Upper lobe of left lung (tissue), 6 donors: ENCODE measurements around the gene DPYD. TPM values are rescaled to one million over a fixed set of nuclear protein-coding genes. Genes with fewer than 3 reads are reported as not detected.

ENCODE experiments used
- ATAC-seq, 2 donors: fragments of 200-7000 bp; cut with Tn5 transposase; one replicate each; pipeline ENCODE4 v1.9.1; 2022; ENCODE audit warnings: mild to moderate bottlenecking in 2 of 2, moderate library complexity in 2 of 2; ENCODE audit not compliant: low FRiP score in 2 of 2
- DNase-seq, 2 donors: peaks; one replicate each; pipeline ENCODE4 v3.0.0-alpha.2; 2019 to 2020
- H3K27ac ChIP-seq, 4 donors: fragments of 200-600 bp; sonication (generic); one replicate each; pipeline ENCODE4 v1.5.1; 2016 to 2019
- H3K27me3 ChIP-seq, 4 donors: fragments of 200-600 bp; sonication (generic); one replicate each; pipeline ENCODE4 v1.5.1; 2017 to 2019
- H3K36me3 ChIP-seq, 4 donors: fragments of 200-600 bp; sonication (generic); one replicate each; pipeline ENCODE4 v1.5.1; 2016 to 2019
- H3K4me1 ChIP-seq, 4 donors: fragments of 200-600 bp; sonication (generic); one replicate each; pipeline ENCODE4 v1.5.1; 2018 to 2019
- H3K4me3 ChIP-seq, 4 donors: fragments of 200-600 bp; sonication (generic); one replicate each; pipeline ENCODE4 v1.5.1; 2017 to 2019; ENCODE audit warnings: mild to moderate bottlenecking in 2 of 4, moderate library complexity in 1 of 4
- H3K9me3 ChIP-seq, 4 donors: fragments of 200-600 bp; sonication (generic); one replicate each; pipeline ENCODE4 v1.5.1; 2018 to 2019
- CTCF ChIP-seq, 6 experiments: fragments of 450-650 bp in 4 of 6; fragments of 200-600 bp in 2 of 6; sonication (generic) in 2 of 6; IDR thresholded peaks; one replicate each; pipeline ENCODE4 v1.5.1; 2016 to 2019; ENCODE audit warnings: antibody characterized with exemption in 6 of 6
- EP300 ChIP-seq, 4 donors: sonication (generic); formaldehyde crosslinking; IDR thresholded peaks; one replicate each; pipeline ENCODE4 v1.5.1; 2017; ENCODE audit warnings: antibody characterized with exemption in 4 of 4, control low read depth in 2 of 4
- POLR2A ChIP-seq, 4 donors: fragments of 450-650 bp; IDR thresholded peaks; one replicate each; pipeline ENCODE4 v1.5.1; 2016 to 2017; ENCODE audit warnings: antibody characterized with exemption in 4 of 4, mild to moderate bottlenecking in 2 of 4
- POLR2AphosphoS5 ChIP-seq, 2 donors: sonication (generic); formaldehyde crosslinking; IDR thresholded peaks; one replicate each; pipeline ENCODE4 v1.5.1; 2017; ENCODE audit warnings: antibody characterized with exemption in 2 of 2
- WGBS, 2 donors: methylation state at CpG; one replicate each; pipeline ENCODE4 v1.1.5; 2017 to 2018; 5-methylcytosine and 5-hydroxymethylcytosine counted together
- total RNA-seq, 6 donors: library from RNA; depleted of rRNA in 4 of 6; stranded (reverse); fragments of >200 nt in 4 of 6; gene quantifications; one replicate each; pipeline versions ENCODE4 v1.1.0 to v1.2.1, GENCODE V29; 2016 to 2021
- donor health status: DM: no; HTN: no; CAD: no; lungs with moderate emphysema.
- donor health status: DM: no; HTN: yes; CAD: no; lungs with severe emphysema.

DPYD gene
- total RNA-seq, 6 donors from 2014 or later: 60.9 to 106 (median 79.7) TPM

- Histone ChIP-seq H3K36me3 (peaks cover 0 to 5% (median 0%) of the 10 kb centered on the region in 4 donors), H3K27me3 (no peaks in the 10 kb centered on the region), H3K4me3 (no peak overlapping the region), H3K27ac (no peak overlapping the region), H3K9me3 (no peaks in the 10 kb centered on the region), H3K4me1 (no peaks in the 10 kb centered on the region)
- DNase-seq: no peak
- peak; percentile 53 to 85 for ATAC-seq
- WGBS, 2 donors: 96 to 97% methylated on average over 4 of the region's 4 CpGs
- TF ChIP-seq EP300 (IDR thresholded peaks at IDR 0.05): no peak
- TF ChIP-seq POLR2AphosphoS5 (IDR thresholded peaks at IDR 0.05): no peak
- TF ChIP-seq POLR2A (IDR thresholded peaks at IDR 0.05): no peak
- TF ChIP-seq CTCF (IDR thresholded peaks at IDR 0.05): no peak
Measured at GRCh38 chr1:97379387-97380075, 541.3 kb downstream of the DPYD start.

GRCh38 chr1:97378596-97378995, 542.2 kb downstream of the DPYD start:
- no peaks in the 10 kb centered on the region for H3K27me3 ChIP-seq
- no peak overlapping the region for H3K27ac ChIP-seq
- H3K36me3 ChIP-seq: peaks cover 0 to 5% (median 0%) of the 10 kb centered on the region in 4 donors
- TF ChIP-seq POLR2AphosphoS5 (IDR thresholded peaks at IDR 0.05) (no peak), CTCF (IDR thresholded peaks at IDR 0.05) (no peak), EP300 (IDR thresholded peaks at IDR 0.05) (no peak), POLR2A (IDR thresholded peaks at IDR 0.05) (no peak)
- WGBS, 2 donors: 96 to 97% methylated on average over 3 of the region's 3 CpGs
- H3K9me3 ChIP-seq: no peaks in the 10 kb centered on the region
- DNase-seq: no peak
- no peaks in the 10 kb centered on the region for H3K4me1 ChIP-seq
- H3K4me3 ChIP-seq: no peak overlapping the region
- ATAC-seq: no peak

- DNase-seq (no peak), ATAC-seq (no peak)
- Histone ChIP-seq H3K27me3 (no peaks in the 10 kb centered on the region), H3K4me3 (no peak overlapping the region), H3K27ac (no peak overlapping the region), H3K9me3 (no peaks in the 10 kb centered on the region), H3K36me3 (peaks cover 0 to 5% (median 0%) of the 10 kb centered on the region in 4 donors), H3K4me1 (no peaks in the 10 kb centered on the region)
- WGBS, 2 donors: 70 to 94% methylated on average over 5 of the region's 5 CpGs
- no peak for TF ChIP-seq CTCF (IDR thresholded peaks at IDR 0.05)
- no peak for TF ChIP-seq POLR2AphosphoS5 (IDR thresholded peaks at IDR 0.05)
- no peak for TF ChIP-seq POLR2A (IDR thresholded peaks at IDR 0.05)
- TF ChIP-seq EP300 (IDR thresholded peaks at IDR 0.05): no peak
Measured at GRCh38 chr1:97377432-97378034, 543.3 kb downstream of the DPYD start.

- H3K9me3 ChIP-seq: no peaks in the 10 kb centered on the region
- ATAC-seq: no peak
- TF ChIP-seq CTCF (IDR thresholded peaks at IDR 0.05) (no peak), POLR2AphosphoS5 (IDR thresholded peaks at IDR 0.05) (no peak), EP300 (IDR thresholded peaks at IDR 0.05) (no peak), POLR2A (IDR thresholded peaks at IDR 0.05) (no peak)
Measured at GRCh38 chr1:97373000-97373399, 547.8 kb downstream of the DPYD start.

More at GRCh38 chr1:97373000-97373399, 547.8 kb downstream of the DPYD start:
- H3K4me1 ChIP-seq: no peaks in the 10 kb centered on the region
- H3K27ac ChIP-seq: no peak overlapping the region
- H3K36me3 ChIP-seq: no peaks in the 10 kb centered on the region
- H3K27me3 ChIP-seq: no peaks in the 10 kb centered on the region
- WGBS, 2 donors: 90 to 96% methylated on average over 5 of the region's 5 CpGs
- no peak overlapping the region for H3K4me3 ChIP-seq
- no peak for DNase-seq
